Trophoblast cell (in vitro differentiated cells and primary cell): ENCODE data around the gene TOR4A.

ENCODE experiments used
- DNase-seq, 2 donors: peaks; one replicate each; pipeline ENCODE4 v3.0.0-alpha.2; 2016
- H2AFZ ChIP-seq: 2 replicates; pipeline ENCODE4 v1.6.1; 2013; ENCODE audit warnings: low read length, moderate library complexity, mild to moderate bottlenecking; ENCODE audit not compliant: insufficient read depth, poor library complexity
- H2AK5ac ChIP-seq: 2 replicates; pipeline ENCODE4 v1.6.1; 2013; ENCODE audit warnings: mild to moderate bottlenecking, low read length
- H2BK120ac ChIP-seq: 2 replicates; pipeline ENCODE4 v1.6.1; 2013; ENCODE audit warnings: low read length, mild to moderate bottlenecking, moderate library complexity; ENCODE audit not compliant: insufficient read depth, poor library complexity
- H2BK12ac ChIP-seq: 2 replicates; pipeline ENCODE4 v1.6.1; 2013; ENCODE audit warnings: mild to moderate bottlenecking, low read length, moderate library complexity
- H2BK5ac ChIP-seq: 2 replicates; pipeline ENCODE4 v1.6.1; 2013; ENCODE audit warnings: low read length, low read depth, moderate library complexity, mild to moderate bottlenecking; ENCODE audit not compliant: poor library complexity
- H3K14ac ChIP-seq: 2 replicates; pipeline ENCODE4 v1.6.1; 2013; ENCODE audit warnings: mild to moderate bottlenecking, low read length
- H3K18ac ChIP-seq: 2 replicates; pipeline ENCODE4 v1.6.1; 2013; ENCODE audit warnings: mild to moderate bottlenecking, low read length
- H3K23ac ChIP-seq: 2 replicates; pipeline ENCODE4 v1.6.1; 2013; ENCODE audit warnings: low read length
- H3K27ac ChIP-seq: 2 replicates; pipeline ENCODE4 v1.5.1; 2013; ENCODE audit warnings: low read depth, mild to moderate bottlenecking, inconsistent platforms, low read length, moderate library complexity
- H3K27me3 ChIP-seq: 2 replicates; pipeline ENCODE4 v1.6.1; 2013; ENCODE audit warnings: inconsistent platforms, mild to moderate bottlenecking, low read length, moderate library complexity; ENCODE audit not compliant: insufficient read depth
- H3K36me3 ChIP-seq, 2 experiments: 1 replicate in 1 of 2; 2 replicates in 1 of 2; pipeline ENCODE4 v1.6.1; 2013; ENCODE audit warnings: low read length in 2 of 2, mild to moderate bottlenecking in 2 of 2, moderate library complexity in 1 of 2; ENCODE audit not compliant: insufficient read depth in 2 of 2, control insufficient read depth in 1 of 2
- H3K4ac ChIP-seq: 2 replicates; pipeline ENCODE4 v1.6.1; 2013; ENCODE audit warnings: low read depth, mild to moderate bottlenecking, low read length, moderate library complexity
- H3K4me1 ChIP-seq, 2 experiments: 1 replicate in 1 of 2; 2 replicates in 1 of 2; pipeline ENCODE4 v1.6.1; 2013; ENCODE audit warnings: low read length in 2 of 2, mild to moderate bottlenecking in 2 of 2, moderate library complexity in 1 of 2; ENCODE audit not compliant: insufficient read depth in 2 of 2, control insufficient read depth in 1 of 2
- H3K4me2 ChIP-seq: 2 replicates; pipeline ENCODE4 v1.6.1; 2013; ENCODE audit warnings: inconsistent platforms, mild to moderate bottlenecking, low read length, moderate library complexity
- H3K4me3 ChIP-seq: 2 replicates; pipeline ENCODE4 v1.5.1; 2013; ENCODE audit warnings: mild to moderate bottlenecking, low read depth, low read length, inconsistent platforms
- H3K79me1 ChIP-seq: one replicate; pipeline ENCODE4 v1.6.1; 2013; ENCODE audit warnings: low read length
- H3K79me2 ChIP-seq: 2 replicates; pipeline ENCODE4 v1.6.1; 2013; ENCODE audit warnings: low read length, mild to moderate bottlenecking; ENCODE audit not compliant: control insufficient read depth, insufficient read depth, poor library complexity
- H3K9ac ChIP-seq: 2 replicates; pipeline ENCODE4 v1.6.1; 2013; ENCODE audit warnings: mild to moderate bottlenecking, low read length
- H3K9me3 ChIP-seq: 2 replicates; pipeline ENCODE4 v1.6.1; 2013; ENCODE audit warnings: low read depth, mild to moderate bottlenecking, control low read depth, inconsistent platforms, low read length; ENCODE audit not compliant: insufficient read depth
- H4K12ac ChIP-seq: 2 replicates; pipeline ENCODE4 v1.6.1; 2013; ENCODE audit warnings: low read depth, mild to moderate bottlenecking, low read length, moderate library complexity
- H4K8ac ChIP-seq: 2 replicates; pipeline ENCODE4 v1.6.1; 2013; ENCODE audit warnings: low read depth, mild to moderate bottlenecking, low read length, moderate library complexity
- H4K91ac ChIP-seq: one replicate; pipeline ENCODE4 v1.6.1; 2013; ENCODE audit warnings: low read depth, mild to moderate bottlenecking, low read length, moderate library complexity
- WGBS: extraction: QIAGEN DNeasy Blood & Tissue Kit; methylation state at CpG from one replicate; pipeline ENCODE4 v1.1.7; 2013; ENCODE audit warnings: missing lambda C conversion rate; ENCODE audit not compliant: insufficient read length, insufficient coverage; ENCODE audit errors: extremely low coverage; 5-methylcytosine and 5-hydroxymethylcytosine counted together

TOR4A gene

DNA sequence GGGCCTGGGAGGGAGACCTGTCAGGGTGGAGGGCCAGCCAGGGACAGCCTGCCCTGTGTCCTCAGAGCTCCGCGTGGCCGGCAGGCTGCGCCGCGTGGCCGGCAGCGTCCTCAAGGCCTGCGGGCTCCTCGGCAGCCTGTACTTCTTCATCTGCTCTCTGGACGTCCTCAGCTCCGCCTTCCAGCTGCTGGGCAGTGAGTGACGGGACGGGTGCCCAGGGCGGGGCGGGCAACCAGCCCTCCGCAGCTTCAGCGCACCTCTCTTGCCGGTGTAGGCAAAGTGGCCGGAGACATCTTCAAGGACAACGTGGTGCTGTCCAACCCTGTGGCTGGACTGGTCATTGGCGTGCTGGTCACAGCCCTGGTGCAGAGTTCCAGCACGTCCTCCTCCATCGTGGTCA is 45.0 kb upstream of the TOR4A start:
- Histone ChIP-seq H3K27ac (no peak overlapping the region), H3K9me3 (peaks cover 1% of the 10 kb centered on the region), H2AFZ (no peak overlapping the region), H4K12ac (no peak overlapping the region), H2BK5ac (no peak overlapping the region), H4K91ac (no peak overlapping the region), H2AK5ac (no peak overlapping the region), H4K8ac (no peak overlapping the region), H3K79me1 (no peaks in the 10 kb centered on the region), H3K4me1 (peaks cover 5 to 9% of the 10 kb centered on the region in 2 experiments), H3K27me3 (no peaks in the 10 kb centered on the region), H2BK12ac (no peak overlapping the region), H3K4me2 (no peak overlapping the region), H3K4ac (no peak overlapping the region), H3K14ac (no peak overlapping the region), H3K18ac (no peak overlapping the region), H3K23ac (no peak overlapping the region), H3K4me3 (no peak overlapping the region), H2BK120ac (no peak overlapping the region), H3K9ac (no peak overlapping the region), H3K79me2 (no peaks in the 10 kb centered on the region), H3K36me3 (no peaks in the 10 kb centered on the region)
- WGBS: no CpG with 5 or more reads among the region's 24 CpGs
- no peak for DNase-seq

GRCh38 chr9:137233143-137233980 is 44.2 kb upstream of the TOR4A start:
- no peak overlapping the region for H3K27ac ChIP-seq
- no CpG with 5 or more reads among the region's 40 CpGs for WGBS
- peaks cover 5 to 9% of the 10 kb centered on the region in 2 experiments for H3K4me1 ChIP-seq
- H3K18ac ChIP-seq: no peak overlapping the region
- no peaks in the 10 kb centered on the region for H3K27me3 ChIP-seq
- no peak overlapping the region for H2AFZ ChIP-seq
- no peak for DNase-seq
- H3K79me2 ChIP-seq: no peaks in the 10 kb centered on the region
- no peak overlapping the region for H2AK5ac ChIP-seq
- H2BK12ac ChIP-seq: no peak overlapping the region
- no peak overlapping the region for H3K4me2 ChIP-seq
- no peak overlapping the region for H4K8ac ChIP-seq
- peaks cover 1% of the 10 kb centered on the region for H3K9me3 ChIP-seq
- no peaks in the 10 kb centered on the region for H3K79me1 ChIP-seq
- no peak overlapping the region for H3K23ac ChIP-seq
- H3K9ac ChIP-seq: no peak overlapping the region
- no peak overlapping the region for H4K12ac ChIP-seq
- no peak overlapping the region for H2BK5ac ChIP-seq
- no peak overlapping the region for H2BK120ac ChIP-seq
- no peak overlapping the region for H3K4me3 ChIP-seq
- H3K4ac ChIP-seq: no peak overlapping the region
- H3K36me3 ChIP-seq: no peaks in the 10 kb centered on the region
- no peak overlapping the region for H4K91ac ChIP-seq
- H3K14ac ChIP-seq: no peak overlapping the region

GRCh38 chr9:137234055-137234697 is 43.4 kb upstream of the TOR4A start:
- H2AK5ac ChIP-seq: no peak overlapping the region
- no peaks in the 10 kb centered on the region for H3K79me1 ChIP-seq
- H2AFZ ChIP-seq: no peak overlapping the region
- H3K9ac ChIP-seq: no peak overlapping the region
- no peak overlapping the region for H3K18ac ChIP-seq
- H3K14ac ChIP-seq: no peak overlapping the region
- H3K4me1 ChIP-seq: peaks cover 5 to 8% of the 10 kb centered on the region in 2 experiments
- H2BK12ac ChIP-seq: no peak overlapping the region
- peak in 1 of 2 donors; percentile 28 for DNase-seq
- H3K4ac ChIP-seq: no peak overlapping the region
- H3K4me2 ChIP-seq: no peak overlapping the region
- H3K36me3 ChIP-seq: no peaks in the 10 kb centered on the region
- no peak overlapping the region for H3K4me3 ChIP-seq
- H3K27ac ChIP-seq: no peak overlapping the region
- no peak overlapping the region for H2BK120ac ChIP-seq
- no peaks in the 10 kb centered on the region for H3K27me3 ChIP-seq
- H4K91ac ChIP-seq: no peak overlapping the region
- no peak overlapping the region for H4K12ac ChIP-seq
- no peak overlapping the region for H3K23ac ChIP-seq
- no peak overlapping the region for H4K8ac ChIP-seq
- no peak overlapping the region for H2BK5ac ChIP-seq
- WGBS: no CpG with 5 or more reads among the region's 40 CpGs
- H3K9me3 ChIP-seq: no peaks in the 10 kb centered on the region
- no peaks in the 10 kb centered on the region for H3K79me2 ChIP-seq

- no peaks in the 10 kb centered on the region for H3K79me2 ChIP-seq
These were observed 42.6 kb upstream of the TOR4A start for GRCh38 chr9:137234758-137235423.

More at GRCh38 chr9:137234758-137235423, 42.6 kb upstream of the TOR4A start:
- H3K27me3 ChIP-seq: no peaks in the 10 kb centered on the region
- H4K12ac ChIP-seq: no peak overlapping the region
- no peak overlapping the region for H2AK5ac ChIP-seq
- WGBS: no CpG with 5 or more reads among the region's 18 CpGs
- H2BK5ac ChIP-seq: no peak overlapping the region
- no peak overlapping the region for H2BK120ac ChIP-seq
- H3K14ac ChIP-seq: no peak overlapping the region
- H3K9me3 ChIP-seq: no peaks in the 10 kb centered on the region
- no peak overlapping the region for H3K27ac ChIP-seq
- H4K8ac ChIP-seq: no peak overlapping the region
- H3K23ac ChIP-seq: no peak overlapping the region
- peaks cover 5% of the 10 kb centered on the region in 2 experiments for H3K4me1 ChIP-seq
- H2AFZ ChIP-seq: no peak overlapping the region
- no peak overlapping the region for H2BK12ac ChIP-seq
- no peak overlapping the region for H3K4me3 ChIP-seq
- no peak overlapping the region for H3K9ac ChIP-seq
- no peaks in the 10 kb centered on the region for H3K79me1 ChIP-seq
- no peak overlapping the region for H4K91ac ChIP-seq
- H3K4ac ChIP-seq: no peak overlapping the region
- no peak overlapping the region for H3K4me2 ChIP-seq
- no peaks in the 10 kb centered on the region for H3K36me3 ChIP-seq
- no peak overlapping the region for H3K18ac ChIP-seq
- DNase-seq: no peak
